Measurements from ENCODE around the gene DIRAS1.
"Not testable (repeated sequence)": the region's sequence is repeated elsewhere in the genome, so short reads cannot be mapped to it uniquely, and the experiment has no call there.

DIRAS1 gene

GRCh38 chr19:2713170-2713569 is 8.0 kb downstream of the DIRAS1 start:
- not testable (repeated sequence) for H3K27ac Mint-ChIP-seq, H3K4me1 Mint-ChIP-seq, H3K4me3 Mint-ChIP-seq, H3K9me3 Mint-ChIP-seq, H3K27me3 Mint-ChIP-seq, H3K36me3 Mint-ChIP-seq

- Mint-ChIP-seq H3K4me3 (no peak overlapping the region), H3K36me3 (no peaks in the 10 kb centered on the region), H3K4me1 (peaks cover 3% of the 10 kb centered on the region), H3K27me3 (no peaks in the 10 kb centered on the region), H3K27ac (peak overlapping the region; percentile 23), H3K9me3 (no peaks in the 10 kb centered on the region)
These were observed 9.3 kb downstream of the DIRAS1 start for GRCh38 chr19:2711875-2712205.

GRCh38 chr19:2711172-2711874 is 9.8 kb downstream of the DIRAS1 start:
- no peaks in the 10 kb centered on the region for H3K9me3 Mint-ChIP-seq
- H3K4me1 Mint-ChIP-seq: peaks cover 3% of the 10 kb centered on the region
- H3K4me3 Mint-ChIP-seq: no peak overlapping the region
- H3K27me3 Mint-ChIP-seq: no peaks in the 10 kb centered on the region
- H3K36me3 Mint-ChIP-seq: no peaks in the 10 kb centered on the region
- H3K27ac Mint-ChIP-seq: no peak overlapping the region

- Mint-ChIP-seq H3K4me3 (no peak overlapping the region), H3K4me1 (peaks cover 9% of the 10 kb centered on the region), H3K27ac (no peak overlapping the region), H3K9me3 (no peaks in the 10 kb centered on the region), H3K36me3 (no peaks in the 10 kb centered on the region), H3K27me3 (no peaks in the 10 kb centered on the region)
These were observed 14.9 kb downstream of the DIRAS1 start for GRCh38 chr19:2706251-2706650.

GRCh38 chr19:2703691-2704216 is 17.4 kb downstream of the DIRAS1 start:
- Mint-ChIP-seq H3K36me3 (no peaks in the 10 kb centered on the region), H3K4me3 (peak overlapping the region; percentile 11), H3K27ac (no peak overlapping the region), H3K9me3 (no peaks in the 10 kb centered on the region), H3K4me1 (peaks cover 31% of the 10 kb centered on the region), H3K27me3 (no peaks in the 10 kb centered on the region)

- no peaks in the 10 kb centered on the region for H3K9me3 Mint-ChIP-seq
- H3K36me3 Mint-ChIP-seq: no peaks in the 10 kb centered on the region
- peak overlapping the region; percentile 65 for H3K27ac Mint-ChIP-seq
- no peaks in the 10 kb centered on the region for H3K27me3 Mint-ChIP-seq
- H3K4me1 Mint-ChIP-seq: peaks cover 34% of the 10 kb centered on the region
- peak overlapping the region; percentile 77 for H3K4me3 Mint-ChIP-seq
These were observed 18.1 kb downstream of the DIRAS1 start for GRCh38 chr19:2703077-2703437.

GRCh38 chr19:2702170-2703076 is 18.7 kb downstream of the DIRAS1 start, which contains the start of gene GNG7:
Gene GNG7 (minus strand): TSS chr19:2702694. CDS start chr19:2520688, 182,006 bp downstream.
- Mint-ChIP-seq H3K27me3 (no peaks in the 10 kb centered on the region), H3K36me3 (no peaks in the 10 kb centered on the region), H3K9me3 (no peaks in the 10 kb centered on the region), H3K4me3 (peak within 1 kb of the TSS; percentile 77), H3K4me1 (peaks cover 34% of the 10 kb centered on the region), H3K27ac (peak within 1 kb of the TSS; percentile 65)

- peak overlapping the region; percentile 30 for H3K27ac Mint-ChIP-seq
- no peaks in the 10 kb centered on the region for H3K27me3 Mint-ChIP-seq
- H3K4me1 Mint-ChIP-seq: peaks cover 34% of the 10 kb centered on the region
- peak overlapping the region; percentile 74 for H3K4me3 Mint-ChIP-seq
- no peaks in the 10 kb centered on the region for H3K36me3 Mint-ChIP-seq
- H3K9me3 Mint-ChIP-seq: no peaks in the 10 kb centered on the region
These were observed 19.6 kb downstream of the DIRAS1 start for GRCh38 chr19:2701361-2702169.

GRCh38 chr19:2700660-2701360 is 20.4 kb downstream of the DIRAS1 start:
- H3K9me3 Mint-ChIP-seq: no peaks in the 10 kb centered on the region
- H3K27me3 Mint-ChIP-seq: no peaks in the 10 kb centered on the region
- H3K27ac Mint-ChIP-seq: peak overlapping the region; percentile 5
- peak overlapping the region; percentile 26 for H3K4me3 Mint-ChIP-seq
- peaks cover 34% of the 10 kb centered on the region for H3K4me1 Mint-ChIP-seq
- H3K36me3 Mint-ChIP-seq: no peaks in the 10 kb centered on the region

- Mint-ChIP-seq H3K27me3 (no peaks in the 10 kb centered on the region), H3K36me3 (no peaks in the 10 kb centered on the region), H3K27ac (no peak overlapping the region), H3K4me3 (no peak overlapping the region), H3K4me1 (peaks cover 34% of the 10 kb centered on the region), H3K9me3 (no peaks in the 10 kb centered on the region)
These were observed 21.6 kb downstream of the DIRAS1 start for GRCh38 chr19:2699413-2700140.

GRCh38 chr19:2694196-2694595 is 27.0 kb downstream of the DIRAS1 start:
- Mint-ChIP-seq H3K27ac (no peak overlapping the region), H3K36me3 (no peaks in the 10 kb centered on the region), H3K27me3 (no peaks in the 10 kb centered on the region), H3K9me3 (no peaks in the 10 kb centered on the region), H3K4me1 (peaks cover 7% of the 10 kb centered on the region), H3K4me3 (no peak overlapping the region)

- Mint-ChIP-seq H3K27me3 (no peaks in the 10 kb centered on the region), H3K36me3 (no peaks in the 10 kb centered on the region), H3K9me3 (no peaks in the 10 kb centered on the region), H3K4me3 (no peak overlapping the region), H3K4me1 (peaks cover 2% of the 10 kb centered on the region), H3K27ac (no peak overlapping the region)
These were observed 27.5 kb downstream of the DIRAS1 start for GRCh38 chr19:2693492-2694160.

- Mint-ChIP-seq H3K4me3 (no peak overlapping the region), H3K9me3 (no peaks in the 10 kb centered on the region), H3K36me3 (no peaks in the 10 kb centered on the region), H3K27me3 (no peaks in the 10 kb centered on the region), H3K4me1 (no peaks in the 10 kb centered on the region), H3K27ac (no peak overlapping the region)
These were observed 29.2 kb downstream of the DIRAS1 start for GRCh38 chr19:2691951-2692350.

GRCh38 chr19:2690856-2691255 is 30.3 kb downstream of the DIRAS1 start:
- H3K27me3 Mint-ChIP-seq: no peaks in the 10 kb centered on the region
- H3K4me1 Mint-ChIP-seq: no peaks in the 10 kb centered on the region
- no peak overlapping the region for H3K27ac Mint-ChIP-seq
- no peak overlapping the region for H3K4me3 Mint-ChIP-seq
- H3K36me3 Mint-ChIP-seq: no peaks in the 10 kb centered on the region
- H3K9me3 Mint-ChIP-seq: no peaks in the 10 kb centered on the region
